Tibial nerve (tissue), 3 donors: ENCODE results near the gene INO80.

Experiments
- CTCF ChIP-seq, 5 experiments: fragments of 200-600 bp in 3 of 5; fragments of 450-650 bp in 2 of 5; sonication (generic) in 3 of 5; IDR thresholded peaks; one replicate each; pipeline ENCODE4 v1.5.1; 2016 to 2019; ENCODE audit warnings: antibody characterized with exemption in 5 of 5, mild to moderate bottlenecking in 3 of 5, moderate library complexity in 2 of 5
- POLR2A ChIP-seq, 2 donors: fragments of 450-650 bp; IDR thresholded peaks; one replicate each; pipeline ENCODE4 v1.6.1; 2017; ENCODE audit warnings: antibody characterized with exemption in 2 of 2, mild to moderate bottlenecking in 2 of 2, moderate library complexity in 2 of 2

DNA sequence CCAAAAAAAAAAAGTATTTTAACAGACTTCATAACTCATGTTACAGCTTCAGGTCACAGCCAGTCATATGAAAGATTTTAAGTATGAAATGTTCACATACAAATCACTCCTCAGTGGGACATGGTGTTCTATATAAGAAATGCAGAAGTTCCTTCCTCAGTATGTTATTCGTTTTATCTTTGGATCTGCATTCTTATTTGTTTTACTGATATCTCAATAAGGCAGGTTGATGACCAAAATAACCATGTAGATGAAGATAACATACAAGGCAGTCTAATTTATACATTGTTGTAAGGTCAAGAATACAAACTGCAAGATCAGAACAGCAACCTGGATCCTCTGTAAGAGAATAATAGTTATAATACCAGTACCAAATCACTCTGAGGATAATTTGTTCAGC, 87.2 kb downstream of the INO80 start:
- TF ChIP-seq CTCF (IDR thresholded peaks at IDR 0.05): no peak
- TF ChIP-seq POLR2A (IDR thresholded peaks at IDR 0.05): no peak
